ENCODE measurements around the gene IQCB1.
"Not testable (repeated sequence)": the region's sequence is repeated elsewhere in the genome, so short reads cannot be mapped to it uniquely, and the experiment has no call there.

IQCB1 gene

GRCh38 chr3:121748680-121749275 is 86.1 kb downstream of the IQCB1 start:
- DNase-seq (ENCODE audit: low read depth in 3 of 3): no peak

- DNase-seq (ENCODE audit: low read depth in 3 of 3): no peak
These were observed 86.9 kb downstream of the IQCB1 start for GRCh38 chr3:121747976-121748375.

- DNase-seq (ENCODE audit: low read depth in 3 of 3): not testable (repeated sequence)
These were observed 91.8 kb downstream of the IQCB1 start for GRCh38 chr3:121743106-121743505.

GRCh38 chr3:121740896-121741295 is 94.0 kb downstream of the IQCB1 start:
- no peak for DNase-seq (ENCODE audit: low read depth in 3 of 3)

- no peak for DNase-seq (ENCODE audit: low read depth in 3 of 3)
These were observed 95.0 kb downstream of the IQCB1 start for GRCh38 chr3:121739902-121740301.

GRCh38 chr3:121737644-121738043 is 97.2 kb downstream of the IQCB1 start:
- no peak for DNase-seq (ENCODE audit: low read depth in 3 of 3)

- no peak for DNase-seq (ENCODE audit: low read depth in 3 of 3)
These were observed 98.7 kb downstream of the IQCB1 start for GRCh38 chr3:121736112-121736511.

GRCh38 chr3:121735047-121735696 is 99.7 kb downstream of the IQCB1 start:
- no peak for DNase-seq (ENCODE audit: low read depth in 3 of 3)

- no peak for DNase-seq (ENCODE audit: low read depth in 3 of 3)
These were observed 103.7 kb downstream of the IQCB1 start for GRCh38 chr3:121730940-121731687.

GRCh38 chr3:121724130-121724529 is 110.7 kb downstream of the IQCB1 start:
- no peak for DNase-seq (ENCODE audit: low read depth in 3 of 3)

GRCh38 chr3:121723485-121723884 is 111.4 kb downstream of the IQCB1 start:
- no peak for DNase-seq (ENCODE audit: low read depth in 3 of 3)

GRCh38 chr3:121722411-121722810 is 112.4 kb downstream of the IQCB1 start:
- no peak for DNase-seq (ENCODE audit: low read depth in 3 of 3)

- DNase-seq (ENCODE audit: low read depth in 3 of 3): no peak
These were observed 114.7 kb downstream of the IQCB1 start for GRCh38 chr3:121720163-121720562.

Data from stimulated activated CD4-positive, alpha-beta T cell treated with anti-CD3 and anti-CD28 coated beads, TNF-alpha, amount 100 ng/mL, for 24 hours (primary cell).